Astrocyte (in vitro differentiated cells and primary cell): ENCODE measurements around the gene SLC25A20. TPM values are rescaled to one million over a fixed set of nuclear protein-coding genes. Genes with fewer than 3 reads are reported as not detected.

Experiments used
- DNase-seq: peaks from one replicate; pipeline ENCODE4 v3.0.0-alpha.2; 2010; ENCODE audit warnings: low read depth
- FAIRE-seq: peaks from 2 replicates; lab custom pipeline; 2011; peaks lifted over from hg19 to GRCh38; lab: Jason Lieb, UNC
- H2AFZ ChIP-seq: 2 replicates; pipeline ENCODE4 v1.6.0; 2012; ENCODE audit warnings: low read depth, low read length, inconsistent platforms
- H3K27ac ChIP-seq: 2 replicates; pipeline ENCODE4 v1.5.1; 2011; ENCODE audit warnings: low read depth, low read length, inconsistent platforms
- H3K27me3 ChIP-seq: 2 replicates; pipeline ENCODE4 v1.6.0; 2011; ENCODE audit warnings: low read length, inconsistent platforms; ENCODE audit not compliant: insufficient read depth
- H3K36me3 ChIP-seq: 2 replicates; pipeline ENCODE4 v1.5.1; 2011; ENCODE audit warnings: low read length, inconsistent platforms; ENCODE audit not compliant: insufficient read depth
- H3K4me1 ChIP-seq: 2 replicates; pipeline ENCODE4 v1.5.1; 2011; ENCODE audit warnings: low read length, inconsistent platforms; ENCODE audit not compliant: insufficient read depth
- H3K4me2 ChIP-seq: 2 replicates; pipeline ENCODE4 v1.6.0; 2012; ENCODE audit warnings: low read length, inconsistent platforms
- H3K4me3 ChIP-seq: 2 replicates; pipeline ENCODE4 v1.5.1; 2011; ENCODE audit warnings: low read depth, mild to moderate bottlenecking, low read length, inconsistent platforms; ENCODE audit not compliant: insufficient read depth
- H3K79me2 ChIP-seq: 2 replicates; pipeline ENCODE4 v1.6.0; 2012; ENCODE audit warnings: mild to moderate bottlenecking, low read length, inconsistent platforms; ENCODE audit not compliant: insufficient read depth
- H3K9ac ChIP-seq: 2 replicates; pipeline ENCODE4 v1.6.0; 2012; ENCODE audit warnings: mild to moderate bottlenecking, low read length, inconsistent platforms
- H3K9me3 ChIP-seq: 2 replicates; pipeline ENCODE4 v1.5.1; 2012; ENCODE audit warnings: low read depth, mild to moderate bottlenecking, low read length, inconsistent platforms; ENCODE audit not compliant: insufficient read depth
- H4K20me1 ChIP-seq: 2 replicates; pipeline ENCODE4 v1.6.0; 2012; ENCODE audit warnings: low read length, inconsistent platforms; ENCODE audit not compliant: insufficient read depth
- H3K27ac Mint-ChIP-seq: one replicate; pipeline ENCODE4 v1.8.0; 2021; ENCODE audit warnings: mild to moderate bottlenecking, mixed read lengths; ENCODE audit not compliant: unreplicated experiment
- H3K27me3 Mint-ChIP-seq: one replicate; pipeline ENCODE4 v1.8.0; 2021; ENCODE audit warnings: low read depth, mixed read lengths; ENCODE audit not compliant: unreplicated experiment
- H3K36me3 Mint-ChIP-seq: one replicate; pipeline ENCODE4 v1.8.0; 2021; ENCODE audit warnings: low read depth, mixed read lengths; ENCODE audit not compliant: unreplicated experiment
- H3K4me1 Mint-ChIP-seq: one replicate; pipeline ENCODE4 v1.8.0; 2021; ENCODE audit warnings: low read depth, mixed read lengths; ENCODE audit not compliant: unreplicated experiment
- H3K4me3 Mint-ChIP-seq: one replicate; pipeline ENCODE4 v1.8.0; 2021; ENCODE audit warnings: mild to moderate bottlenecking, moderate library complexity, mixed read lengths; ENCODE audit not compliant: unreplicated experiment
- H3K9me3 Mint-ChIP-seq: one replicate; pipeline ENCODE4 v1.8.0; 2021; ENCODE audit warnings: mild to moderate bottlenecking, mixed read lengths; ENCODE audit not compliant: unreplicated experiment
- CTCF ChIP-seq: IDR thresholded peaks from 2 replicates; pipeline ENCODE4 v1.5.1; 2011; ENCODE audit warnings: low read depth, mild to moderate bottlenecking, inconsistent platforms, low read length, moderate library complexity; ENCODE audit not compliant: insufficient read depth
- EZH2 ChIP-seq: IDR thresholded peaks from 2 replicates; pipeline ENCODE4 v1.6.1; 2012; ENCODE audit warnings: mild to moderate bottlenecking, low read length, inconsistent platforms; ENCODE audit not compliant: insufficient read depth
- total RNA-seq: library from RNA; stranded (reverse); gene quantifications from 2 replicates; pipeline ENCODE4 v1.2.1, GENCODE V29; 2021

The SLC25A20 gene
- total RNA-seq, 1 donor from 2014 or later, result 25.0 TPM

DNA sequence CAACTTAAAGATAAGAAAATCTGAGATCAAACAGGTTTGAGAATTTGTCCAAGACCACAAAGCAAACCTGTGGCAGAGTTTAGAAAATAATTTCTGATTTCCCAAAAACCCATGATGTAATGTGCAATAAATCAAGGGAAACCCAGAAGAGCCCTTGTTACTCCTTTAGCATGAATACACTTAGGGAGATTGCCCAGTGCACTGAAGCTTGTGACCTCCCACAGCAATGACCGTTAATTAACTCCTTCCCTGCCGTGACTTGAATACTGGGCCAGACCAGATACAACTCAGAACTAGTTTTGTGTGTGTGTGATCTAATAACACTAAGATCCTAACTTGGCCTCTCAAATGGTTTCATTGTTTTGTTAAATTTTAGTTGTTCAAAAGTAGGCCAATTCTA is 53.5 kb downstream of the SLC25A20 start:
- Histone ChIP-seq H3K9ac (peak overlapping the region; percentile 12), H3K36me3 (no peaks in the 10 kb centered on the region), H2AFZ (no peak overlapping the region), H3K4me1 (peaks cover 7% of the 10 kb centered on the region), H3K27ac (no peak overlapping the region), H3K4me2 (peak overlapping the region; percentile 83), H3K4me3 (no peak overlapping the region), H3K79me2 (peaks cover 36% of the 10 kb centered on the region), H3K27me3 (no peaks in the 10 kb centered on the region), H3K9me3 (no peaks in the 10 kb centered on the region), H4K20me1 (peaks cover 21% of the 10 kb centered on the region)
- Mint-ChIP-seq H3K27me3 (no peaks in the 10 kb centered on the region), H3K9me3 (no peaks in the 10 kb centered on the region), H3K36me3 (peaks cover 11% of the 10 kb centered on the region), H3K27ac (no peak overlapping the region), H3K4me3 (peak overlapping the region; percentile 51), H3K4me1 (peaks cover 2% of the 10 kb centered on the region)
- TF ChIP-seq CTCF (no peak), EZH2 (no peak)
- DNase-seq (peak; percentile 24), FAIRE-seq (peak; percentile 17)

DNA sequence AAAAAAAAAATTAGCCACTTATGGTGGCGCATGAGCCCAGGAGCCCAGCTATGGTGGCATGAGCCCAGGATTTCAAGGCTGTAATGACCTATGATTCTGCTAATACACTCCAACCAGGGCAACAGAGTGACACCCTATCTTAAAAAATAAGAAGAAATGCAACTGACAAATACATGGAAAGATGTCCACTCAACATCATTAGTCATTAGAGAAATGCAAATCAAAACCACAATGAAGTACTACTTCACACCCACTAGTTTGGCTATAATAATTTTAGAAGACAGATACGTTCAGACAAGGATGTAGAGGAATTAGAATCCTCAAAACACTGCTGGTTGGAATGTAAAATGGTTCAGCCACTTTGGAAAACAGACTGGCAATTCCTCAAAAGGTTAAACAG is 61.5 kb downstream of the SLC25A20 start:
- H3K4me1 ChIP-seq, result no peaks in the 10 kb centered on the region
- no peak overlapping the region for H3K4me2 ChIP-seq
- H3K9ac ChIP-seq, result no peak overlapping the region
- H4K20me1 ChIP-seq, result peaks cover 29% of the 10 kb centered on the region
- peaks cover 80% of the 10 kb centered on the region for H3K79me2 ChIP-seq
- peaks cover 14% of the 10 kb centered on the region for H3K36me3 Mint-ChIP-seq
- H3K27me3 Mint-ChIP-seq, result no peaks in the 10 kb centered on the region
- H3K9me3 ChIP-seq, result no peaks in the 10 kb centered on the region
- no peak overlapping the region for H3K4me3 ChIP-seq
- no peaks in the 10 kb centered on the region for H3K36me3 ChIP-seq
- H3K4me3 Mint-ChIP-seq, result no peak overlapping the region
- peaks cover 6% of the 10 kb centered on the region for H3K9me3 Mint-ChIP-seq
- H3K27ac Mint-ChIP-seq, result no peak overlapping the region
- H3K4me1 Mint-ChIP-seq, result no peaks in the 10 kb centered on the region
- TF ChIP-seq EZH2 (no peak), CTCF (no peak)
- FAIRE-seq, result no peak
- H2AFZ ChIP-seq, result no peak overlapping the region
- H3K27me3 ChIP-seq, result no peaks in the 10 kb centered on the region
- no peak overlapping the region for H3K27ac ChIP-seq
- DNase-seq, result no peak

DNA sequence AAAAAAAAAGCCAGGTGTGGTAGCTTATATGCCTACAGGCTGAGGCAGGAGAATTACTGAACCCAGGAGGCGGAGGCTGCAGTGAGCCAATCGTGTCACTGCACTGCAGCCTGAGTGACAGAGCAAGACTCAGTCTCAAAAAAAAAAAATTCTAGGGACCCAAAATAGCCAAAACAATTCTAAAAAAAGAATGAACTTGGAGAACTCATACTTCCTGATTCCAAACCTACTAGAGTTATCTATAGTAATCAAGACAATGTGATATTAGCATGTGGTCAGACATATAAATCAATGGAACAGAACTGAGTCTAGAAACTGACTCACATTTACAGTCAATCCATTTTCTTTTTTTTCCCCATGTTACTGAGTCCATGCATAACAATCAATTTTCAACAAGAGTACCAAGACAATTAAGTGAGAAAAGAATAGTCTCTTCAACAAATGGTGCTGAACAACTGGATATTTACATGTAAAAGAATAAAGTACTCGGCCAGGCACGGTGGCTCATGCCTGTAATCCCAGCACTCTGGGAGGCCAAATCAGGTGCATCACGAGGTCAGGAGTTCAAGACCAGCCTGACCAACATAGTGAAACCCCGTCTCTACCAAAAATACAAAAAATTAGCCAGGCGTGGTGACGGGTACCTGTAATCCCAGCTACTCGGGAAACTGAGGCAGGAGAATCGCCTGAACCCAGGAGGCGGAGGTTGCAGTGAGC is 62.9 kb downstream of the SLC25A20 start:
- DNase-seq (no peak), FAIRE-seq (no peak)
- Mint-ChIP-seq H3K4me1 (no peaks in the 10 kb centered on the region), H3K27me3 (no peaks in the 10 kb centered on the region), H3K36me3 (peaks cover 14% of the 10 kb centered on the region), H3K4me3 (no peak overlapping the region), H3K9me3 (peaks cover 6% of the 10 kb centered on the region), H3K27ac (no peak overlapping the region)
- H3K27me3 ChIP-seq, result no peaks in the 10 kb centered on the region
- H3K4me2 ChIP-seq, result no peak overlapping the region
- TF ChIP-seq EZH2 (no peak), CTCF (no peak)
- no peaks in the 10 kb centered on the region for H3K36me3 ChIP-seq
- H2AFZ ChIP-seq, result no peak overlapping the region
- H3K27ac ChIP-seq, result no peak overlapping the region
- no peak overlapping the region for H3K9ac ChIP-seq
- peaks cover 82% of the 10 kb centered on the region for H3K79me2 ChIP-seq
- H3K4me1 ChIP-seq, result no peaks in the 10 kb centered on the region
- H4K20me1 ChIP-seq, result peaks cover 29% of the 10 kb centered on the region
- H3K4me3 ChIP-seq, result no peak overlapping the region
- no peaks in the 10 kb centered on the region for H3K9me3 ChIP-seq
